GM18519 (cell line): ENCODE data around the gene SPATA2L.
A peak's percentile ranks its signal among the peaks of the same experiment; 100 is the strongest.
"Not testable (repeated sequence)": the region's sequence is repeated elsewhere in the genome, so short reads cannot be mapped to it uniquely, and the experiment has no call there.

Source experiments
- ATAC-seq: cut with Tn5 transposase; IDR thresholded peaks from one replicate; pipeline ENCODE4 v1.9.1; 2021; ENCODE audit warnings: mild to moderate bottlenecking, moderate library complexity; ENCODE audit not compliant: unreplicated experiment, low FRiP score

Gene SPATA2L

DNA sequence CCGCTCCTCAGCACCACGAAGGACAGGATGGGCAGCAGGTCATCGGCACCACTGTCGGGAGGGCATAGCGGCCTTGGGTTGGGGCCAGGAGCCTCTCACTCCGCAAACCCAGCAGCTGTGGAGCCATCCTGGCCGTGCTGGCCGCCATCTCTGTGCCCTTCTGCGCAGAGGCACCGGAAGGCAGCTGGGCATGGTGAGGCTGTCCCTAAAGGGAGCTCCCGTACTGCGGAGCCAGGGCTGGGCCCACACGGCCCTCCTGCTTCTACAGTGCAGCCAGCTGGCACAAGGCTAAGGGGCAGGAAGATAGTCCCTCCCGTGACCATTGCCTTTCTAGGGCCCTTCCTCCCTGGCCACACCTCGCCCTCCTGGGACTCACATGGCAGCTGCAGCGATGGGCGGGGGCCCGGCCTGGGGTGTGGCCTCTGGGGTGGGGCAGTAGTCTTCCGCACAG, 7.0 kb upstream of the SPATA2L start:
- ATAC-seq, result no peak

DNA sequence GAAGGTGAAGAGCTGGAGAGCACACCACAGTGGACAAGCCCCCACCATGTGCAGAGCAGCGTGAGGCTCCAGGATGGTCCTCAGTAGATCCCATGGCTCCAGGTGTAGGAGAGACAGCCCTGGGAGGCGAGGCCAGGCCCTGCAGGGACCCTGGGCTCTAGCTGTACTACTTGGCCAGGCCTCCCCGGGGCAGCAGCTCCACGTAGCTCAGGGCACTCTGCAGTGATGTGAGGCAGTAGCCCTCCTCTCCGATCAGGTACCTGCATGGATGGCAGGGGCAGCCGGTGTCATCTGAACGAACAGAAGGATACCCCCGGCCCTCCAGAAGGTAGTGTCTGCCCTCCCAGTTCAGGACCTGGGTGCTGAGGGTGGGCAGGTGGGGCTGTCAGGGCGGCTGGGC, 6.2 kb upstream of the SPATA2L start:
- ATAC-seq, result no peak

DNA sequence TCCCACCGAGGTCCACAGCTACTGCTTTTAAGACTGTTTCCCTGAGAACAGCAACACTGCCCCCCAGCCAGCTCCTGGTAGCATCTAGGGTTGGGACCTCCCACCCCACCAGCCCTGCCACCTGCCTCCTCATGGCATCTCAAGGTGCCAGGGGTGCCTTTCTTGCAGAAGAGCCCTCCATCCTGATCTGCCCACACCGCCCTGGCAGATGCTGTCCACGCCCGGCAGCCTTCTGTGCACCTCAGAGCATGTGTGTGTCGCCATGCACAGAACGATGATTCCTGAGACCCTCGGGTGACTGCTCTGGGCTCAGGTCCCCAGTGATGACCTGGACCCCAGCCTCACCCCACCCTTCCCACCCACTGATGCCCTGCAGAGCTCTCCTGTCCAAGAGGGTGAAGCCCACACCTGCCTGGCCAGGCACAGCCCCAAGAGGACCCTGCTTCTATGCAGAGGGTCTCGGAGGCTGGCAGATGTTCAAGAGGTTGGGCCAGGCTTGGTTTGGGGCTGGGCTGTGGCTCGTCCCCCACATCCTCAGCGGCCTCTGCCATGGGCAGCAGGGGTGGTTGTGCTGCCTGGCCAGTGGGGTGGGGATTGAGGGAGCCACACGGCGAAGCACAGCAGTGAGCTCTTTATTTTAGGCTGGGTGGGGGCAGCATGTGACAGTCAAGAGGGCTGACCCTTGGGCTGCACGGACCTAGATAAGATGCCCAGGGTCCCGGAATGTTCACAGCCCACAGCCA, 5.2 kb upstream of the SPATA2L start:
- no peak for ATAC-seq

DNA sequence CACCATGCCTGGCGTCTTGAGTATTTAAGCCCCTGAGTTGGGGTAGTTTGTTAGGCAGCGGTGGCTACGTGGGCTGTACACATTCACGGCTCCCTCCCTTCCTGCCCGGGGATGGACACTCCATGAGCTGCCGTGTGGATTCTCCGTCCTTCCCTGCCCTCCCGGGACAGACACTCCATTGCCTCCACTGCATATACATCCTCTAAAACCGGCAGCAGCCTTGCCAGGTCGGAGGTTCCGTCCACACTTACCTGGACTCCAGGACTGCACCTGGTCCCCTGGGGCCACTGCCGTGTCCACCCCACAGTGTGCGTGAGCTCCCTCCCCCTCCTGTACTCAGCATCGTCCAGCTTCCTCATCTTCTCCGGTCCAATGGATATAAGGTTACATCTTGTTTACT, 3.5 kb upstream of the SPATA2L start:
- no peak for ATAC-seq

DNA sequence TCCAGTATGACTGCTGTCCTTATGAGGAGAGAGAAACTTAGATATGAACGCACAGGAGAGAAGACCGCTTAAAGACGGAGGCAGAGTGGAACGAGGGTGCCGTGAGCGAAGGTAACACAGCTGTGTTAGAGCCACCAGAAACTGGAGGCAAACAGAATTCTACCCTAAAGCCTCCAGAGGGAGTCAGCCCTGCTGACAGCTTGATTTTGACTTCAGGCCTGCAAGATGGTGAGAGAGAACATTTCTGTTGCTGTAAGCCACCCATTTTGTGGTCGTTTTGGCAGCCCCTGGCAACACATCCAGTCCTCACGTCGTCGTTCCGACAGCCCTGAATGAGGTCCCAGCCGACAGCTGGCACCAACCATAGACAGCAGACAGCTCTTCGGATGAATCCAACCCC, 2.8 kb upstream of the SPATA2L start:
- no peak for ATAC-seq

DNA sequence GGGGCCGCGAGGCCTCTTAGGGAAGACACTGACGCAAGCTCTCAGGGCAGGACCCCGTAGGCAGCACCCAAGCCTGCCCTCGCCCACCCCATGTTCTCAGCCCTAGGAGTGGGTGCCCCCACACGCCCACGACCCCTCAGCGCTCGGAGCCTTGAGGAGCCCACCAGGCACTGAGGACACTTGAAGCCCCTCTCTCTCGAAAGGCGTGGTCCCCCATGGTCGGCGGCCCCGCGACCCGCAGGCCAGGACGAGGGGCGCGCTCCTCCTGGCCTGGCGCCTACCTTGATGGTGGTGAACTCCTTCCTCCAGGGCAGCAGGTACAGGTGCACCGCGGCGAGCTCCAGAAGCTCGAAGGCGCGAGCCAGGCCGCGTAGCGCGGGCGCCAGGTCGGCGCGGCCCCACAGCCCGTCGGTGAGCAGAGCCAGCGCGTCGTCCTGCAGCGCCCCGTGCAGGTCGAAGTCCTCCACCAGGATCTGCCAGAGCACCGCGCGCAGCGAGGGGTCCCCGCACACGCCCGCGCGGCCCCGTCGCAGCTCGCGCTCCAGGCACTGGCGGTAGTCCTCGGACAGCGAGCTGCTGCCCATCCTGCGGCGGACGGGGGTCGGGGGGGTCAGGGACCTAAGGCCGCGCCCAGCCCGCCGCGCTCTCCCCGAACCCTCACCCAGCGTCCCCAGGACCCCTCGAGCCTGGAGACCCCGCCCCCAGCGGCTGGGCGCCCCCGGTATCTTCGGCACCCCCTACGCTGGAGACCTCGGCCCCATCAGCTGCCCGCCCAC, 668 bp downstream of the SPATA2L start:
- no peak for ATAC-seq

DNA sequence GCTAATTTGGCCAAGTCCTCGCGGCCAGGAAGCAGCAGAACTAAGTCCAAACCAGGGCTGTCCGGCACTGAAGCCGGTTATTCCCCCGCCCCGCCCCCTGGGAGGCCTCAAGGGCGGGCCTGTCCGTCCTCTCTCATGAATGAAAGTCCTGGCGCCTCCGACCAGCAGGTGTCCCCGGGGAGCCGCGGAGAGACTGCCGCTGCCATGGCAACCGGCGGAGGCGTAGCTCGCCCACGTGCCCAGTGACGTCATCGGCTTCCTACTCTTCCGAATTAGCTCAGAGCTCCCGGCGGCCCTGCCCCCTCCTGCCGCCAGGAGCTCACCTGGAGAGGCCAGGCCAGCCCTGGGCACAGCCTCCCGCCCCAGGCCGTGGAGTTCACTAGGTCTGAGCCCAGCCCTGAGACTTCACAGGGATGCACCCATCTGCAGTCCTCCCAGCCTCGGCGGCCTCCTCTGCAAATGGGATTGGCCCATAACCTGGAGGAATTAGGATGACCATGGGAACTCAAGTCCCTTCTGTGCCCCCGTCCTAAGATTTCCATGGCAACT, 1.3 kb downstream of the SPATA2L start:
- ATAC-seq, result peak; percentile 38

DNA sequence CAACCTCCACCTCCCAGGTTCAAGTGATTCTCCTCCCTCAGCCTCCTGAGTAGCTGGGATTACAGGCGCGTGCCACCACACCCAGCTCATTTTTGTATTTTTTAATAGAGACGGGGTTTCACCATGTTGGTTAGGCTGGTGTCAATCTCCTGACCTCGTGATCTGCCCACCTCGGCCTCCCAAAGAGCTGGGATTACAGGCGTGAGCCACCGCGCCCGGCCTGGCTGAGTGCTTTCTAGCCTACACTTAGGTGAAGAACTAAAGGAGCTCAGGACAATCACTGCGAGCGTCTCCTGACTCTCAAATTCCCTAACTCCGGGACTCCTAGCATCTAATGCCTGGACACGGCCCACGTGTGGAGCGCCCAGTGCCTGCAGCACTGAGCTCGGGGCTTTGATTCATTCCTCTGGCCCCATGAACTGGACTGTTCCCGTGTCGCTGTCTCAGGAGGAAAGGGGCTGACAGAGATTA, 1.8 kb downstream of the SPATA2L start:
- ATAC-seq, result not testable (repeated sequence)

DNA sequence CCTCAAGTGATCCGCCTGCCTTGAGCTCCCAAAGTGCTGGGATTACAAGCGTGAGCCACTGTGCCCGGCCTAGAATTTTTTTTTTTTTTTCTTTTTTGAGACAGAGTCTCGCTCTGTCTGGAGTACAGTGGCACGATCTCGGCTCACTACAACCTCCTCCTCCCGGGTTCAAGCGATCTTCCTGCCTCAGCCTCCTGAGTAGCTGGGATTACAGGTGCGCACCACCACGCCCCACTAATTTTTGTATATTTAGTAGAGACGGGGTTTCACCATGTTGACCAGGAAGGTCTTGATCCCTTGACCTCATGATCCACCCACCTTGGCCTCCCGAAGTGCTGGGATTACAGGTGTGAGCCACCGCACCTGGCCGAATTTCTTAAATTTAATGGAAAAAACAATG, 2.8 kb downstream of the SPATA2L start:
- not testable (repeated sequence) for ATAC-seq

DNA sequence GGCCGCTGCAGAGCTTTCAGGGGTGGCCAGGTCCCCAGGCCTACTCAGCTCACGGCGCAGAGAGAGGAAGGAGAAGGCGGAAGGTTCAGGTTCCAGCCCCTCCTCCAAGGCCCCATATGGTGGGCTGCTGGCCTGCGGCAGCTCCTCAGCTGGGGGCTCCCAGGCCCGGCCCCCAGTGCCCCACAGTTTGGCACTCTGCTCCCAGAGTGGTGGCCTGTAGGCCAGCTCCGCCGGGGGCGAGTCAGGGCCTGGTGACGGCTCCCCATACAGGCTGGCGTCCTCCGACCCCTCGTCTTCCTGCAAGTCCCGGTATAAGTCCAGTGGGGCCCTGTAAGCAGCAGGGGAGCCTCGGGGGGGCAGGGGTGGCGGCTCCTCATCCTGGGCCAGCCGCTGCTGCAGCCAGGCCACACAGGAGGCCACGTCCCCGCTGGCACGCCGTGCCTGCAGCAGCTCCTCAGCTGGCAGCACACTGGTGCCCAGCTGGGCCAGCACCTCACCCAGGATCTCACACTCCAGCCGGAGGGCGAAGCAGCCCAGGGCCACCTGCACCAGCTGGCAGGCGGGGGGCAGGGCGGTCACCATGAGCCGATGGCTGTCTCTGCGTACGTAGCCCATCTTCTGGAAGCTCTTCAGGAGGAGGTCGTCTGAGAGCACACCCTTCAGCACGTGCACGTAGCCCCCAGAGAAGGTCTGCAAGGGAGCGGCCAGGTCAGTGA, 3.7 kb downstream of the SPATA2L start:
- ATAC-seq, result no peak

DNA sequence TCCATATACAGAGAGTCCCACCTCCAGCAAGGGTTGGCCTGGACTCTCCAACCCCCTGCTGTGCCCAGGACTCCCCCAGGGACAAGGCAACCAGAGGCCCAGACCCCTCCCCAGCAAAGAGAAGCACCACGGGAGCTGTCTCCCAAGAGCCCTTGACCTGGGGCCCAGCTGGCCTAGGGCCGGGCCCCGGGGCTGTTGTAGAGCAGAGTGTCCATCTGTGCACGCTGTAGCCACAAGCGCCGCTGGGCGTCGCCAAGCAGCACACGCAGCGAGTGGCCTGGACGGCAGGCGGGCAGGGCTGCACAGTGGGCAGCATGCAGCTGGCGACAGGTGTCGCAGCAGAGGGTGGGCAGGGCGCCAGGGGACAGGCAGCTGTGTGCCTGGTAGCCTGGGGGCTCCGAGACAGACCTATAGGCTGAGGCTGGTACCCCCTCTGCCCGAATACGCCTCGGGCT, 4.3 kb downstream of the SPATA2L start:
- no peak for ATAC-seq

DNA sequence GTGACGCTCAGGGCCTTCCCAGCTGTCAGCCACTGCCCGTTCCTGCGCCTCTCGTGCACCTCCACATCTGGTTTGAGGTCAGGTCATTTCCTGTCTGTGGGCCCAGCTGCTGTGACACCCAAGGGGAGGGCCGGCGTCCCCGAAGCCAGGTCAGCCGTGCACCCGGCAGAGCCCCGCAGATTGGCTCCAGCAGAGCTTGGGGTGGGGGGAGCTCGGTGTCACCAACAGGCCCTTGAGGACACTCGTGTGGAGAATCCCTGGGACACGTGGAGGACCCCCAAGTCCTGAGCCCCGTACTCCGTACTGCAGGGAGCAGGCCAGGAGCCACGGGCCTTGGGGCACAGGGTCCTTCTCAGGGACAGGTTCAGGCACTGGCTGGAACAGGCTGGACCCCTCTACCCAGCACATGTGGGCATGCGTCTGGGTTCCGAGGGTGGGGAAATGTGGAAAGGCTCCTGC, 4.8 kb downstream of the SPATA2L start:
- ATAC-seq, result no peak

DNA sequence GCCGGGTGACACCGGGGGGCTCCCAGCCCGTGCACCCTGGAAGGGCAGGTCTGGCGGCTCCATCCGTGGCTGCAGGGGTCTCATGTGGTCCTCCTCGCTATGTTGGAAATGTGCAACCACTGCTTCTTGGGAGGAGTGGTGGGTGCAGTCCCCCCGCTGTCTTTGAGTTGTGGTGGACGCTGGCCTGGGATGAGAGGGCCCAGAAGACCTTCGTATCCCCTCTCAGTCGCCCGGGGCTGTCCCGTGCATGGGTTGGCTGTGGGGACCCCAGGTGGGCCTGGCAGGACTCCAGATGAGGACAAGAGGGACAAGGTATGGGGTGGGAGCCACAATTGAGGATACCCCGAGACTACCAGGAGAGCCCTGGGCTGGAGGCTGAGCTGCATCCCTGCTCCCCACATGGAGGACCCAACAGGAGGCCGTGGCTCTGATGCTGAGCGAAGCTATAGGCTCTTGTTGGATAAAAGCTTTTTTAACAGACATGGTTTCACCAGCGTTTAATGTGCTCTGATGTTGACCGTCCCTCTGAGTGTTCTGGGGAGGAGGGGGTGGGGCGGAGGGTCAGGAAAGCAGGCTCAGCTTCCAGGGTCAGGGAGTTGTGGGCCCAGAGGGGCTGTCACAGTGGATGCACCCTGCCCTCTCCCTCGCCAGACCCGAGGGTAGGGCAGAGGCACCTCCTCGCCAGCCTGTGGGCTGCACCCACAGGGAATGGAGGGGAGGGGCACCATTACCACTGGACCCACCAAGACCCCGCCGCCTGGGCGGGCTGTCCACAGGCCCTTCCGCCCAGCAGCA, 5.4 kb downstream of the SPATA2L start:
- ATAC-seq, result no peak

DNA sequence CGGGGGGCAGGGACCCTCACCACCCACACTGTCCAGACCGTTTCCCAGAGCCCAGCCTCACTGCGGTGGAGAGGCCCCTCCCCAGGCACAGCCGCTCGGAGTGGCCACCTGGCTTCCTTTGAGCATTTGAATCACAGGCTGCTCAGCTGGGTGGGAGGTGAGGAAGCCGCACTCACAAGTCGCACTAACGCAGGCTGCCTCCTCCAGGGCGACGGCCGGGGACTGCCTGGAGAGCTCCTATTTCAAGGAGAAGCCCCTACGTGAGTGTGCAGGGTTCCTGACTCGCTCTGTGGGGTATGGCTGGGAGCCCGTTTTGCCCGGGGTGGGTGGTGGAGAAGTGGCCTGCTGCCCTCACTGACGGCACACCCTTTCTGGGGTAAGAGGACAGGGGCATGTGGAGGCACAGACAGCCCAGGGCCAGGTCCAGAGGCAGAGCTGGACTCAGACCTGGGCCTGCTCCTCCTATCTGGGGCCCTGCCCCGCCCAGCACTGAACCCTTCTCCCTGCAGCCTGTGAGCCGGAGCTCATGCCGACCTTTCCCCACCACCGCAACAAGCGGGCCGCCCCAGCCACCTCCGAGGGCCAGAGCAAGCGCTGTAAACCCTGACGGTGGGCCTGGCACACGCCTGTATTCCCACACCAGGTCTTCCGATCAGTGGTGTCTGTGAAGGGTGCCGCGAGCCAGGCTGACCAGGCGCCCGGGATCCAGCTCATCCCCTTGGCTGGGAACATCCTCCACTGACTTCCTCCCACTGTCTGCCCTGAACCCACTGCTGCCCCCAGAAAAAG, 6.2 kb downstream of the SPATA2L start:
- no peak for ATAC-seq

DNA sequence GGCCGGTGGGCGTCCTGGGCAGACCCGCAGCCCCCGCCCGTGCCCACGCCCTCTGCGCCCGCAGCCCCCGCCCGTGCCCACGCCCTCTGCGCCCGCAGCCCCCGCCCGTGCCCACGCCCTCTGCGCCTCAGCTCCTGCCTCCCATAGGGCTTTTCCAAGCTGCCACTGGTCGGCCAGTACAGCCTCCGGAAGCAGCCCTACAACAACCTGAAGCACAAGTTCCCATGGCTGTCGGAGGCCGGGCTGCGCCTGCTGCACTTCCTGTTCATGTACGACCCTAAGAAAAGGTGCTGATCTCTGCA, 6.8 kb downstream of the SPATA2L start:
- ATAC-seq, result not testable (repeated sequence)

DNA sequence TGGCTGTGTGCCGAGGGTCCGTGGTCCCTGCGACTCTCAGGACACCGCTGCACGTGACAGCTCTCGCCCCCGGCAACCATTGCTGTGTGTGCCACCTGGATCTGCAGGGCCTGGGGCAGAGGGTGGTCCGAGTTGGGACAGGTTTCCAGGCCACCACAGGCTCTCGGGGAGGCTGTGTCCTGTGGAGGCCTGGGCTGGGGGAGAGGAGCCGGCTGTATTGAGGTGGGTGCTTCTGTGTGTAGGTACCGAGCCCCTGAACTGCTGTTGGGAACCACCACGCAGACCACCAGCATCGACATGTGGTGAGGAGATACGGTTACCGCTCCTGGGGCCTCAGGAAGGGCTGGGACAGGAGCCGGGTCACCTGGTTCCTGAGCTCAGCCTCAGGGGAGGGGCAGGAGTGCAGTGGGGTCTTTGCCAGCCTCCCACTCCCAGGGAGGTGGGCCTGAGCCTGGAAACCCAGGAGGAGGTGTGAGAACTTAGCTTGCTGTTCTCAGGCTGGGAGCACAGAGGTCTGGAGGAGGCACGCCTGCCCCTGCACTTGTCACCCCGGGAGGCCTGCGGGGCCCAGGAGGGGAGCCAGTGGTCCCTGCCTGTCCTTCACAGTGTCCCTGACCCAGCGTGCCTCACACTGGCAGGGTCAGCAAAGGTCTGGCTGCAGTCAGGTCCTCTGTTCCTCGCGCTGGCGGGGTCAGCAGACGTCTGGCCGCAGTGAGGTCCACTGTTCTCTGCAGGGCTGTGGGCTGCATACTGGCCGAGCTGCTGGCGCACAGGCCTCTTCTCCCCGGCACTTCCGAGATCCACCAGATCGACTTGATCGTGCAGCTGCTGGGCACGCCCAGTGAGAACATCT, 7.3 kb downstream of the SPATA2L start:
- no peak for ATAC-seq

DNA sequence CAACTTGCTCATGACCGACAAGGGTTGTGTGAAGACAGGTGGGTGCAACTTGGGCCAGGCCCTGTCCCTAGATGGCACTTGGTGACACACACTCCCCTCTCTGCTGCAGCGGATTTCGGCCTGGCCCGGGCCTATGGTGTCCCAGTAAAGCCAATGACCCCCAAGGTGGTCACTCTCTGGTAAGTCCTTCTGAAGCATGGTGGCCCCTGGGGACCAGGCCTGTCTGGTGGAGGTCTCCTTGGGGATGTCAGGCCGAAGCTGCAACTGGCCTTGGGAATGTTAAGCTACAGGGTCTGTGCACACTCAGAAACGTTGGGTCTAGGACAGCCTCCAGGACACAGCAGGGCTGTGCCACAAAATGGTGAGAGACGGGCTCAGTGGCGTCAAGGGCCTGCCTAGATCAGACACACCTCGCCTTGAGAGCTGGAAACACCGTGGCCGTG, 8.2 kb downstream of the SPATA2L start:
- ATAC-seq, result no peak

DNA sequence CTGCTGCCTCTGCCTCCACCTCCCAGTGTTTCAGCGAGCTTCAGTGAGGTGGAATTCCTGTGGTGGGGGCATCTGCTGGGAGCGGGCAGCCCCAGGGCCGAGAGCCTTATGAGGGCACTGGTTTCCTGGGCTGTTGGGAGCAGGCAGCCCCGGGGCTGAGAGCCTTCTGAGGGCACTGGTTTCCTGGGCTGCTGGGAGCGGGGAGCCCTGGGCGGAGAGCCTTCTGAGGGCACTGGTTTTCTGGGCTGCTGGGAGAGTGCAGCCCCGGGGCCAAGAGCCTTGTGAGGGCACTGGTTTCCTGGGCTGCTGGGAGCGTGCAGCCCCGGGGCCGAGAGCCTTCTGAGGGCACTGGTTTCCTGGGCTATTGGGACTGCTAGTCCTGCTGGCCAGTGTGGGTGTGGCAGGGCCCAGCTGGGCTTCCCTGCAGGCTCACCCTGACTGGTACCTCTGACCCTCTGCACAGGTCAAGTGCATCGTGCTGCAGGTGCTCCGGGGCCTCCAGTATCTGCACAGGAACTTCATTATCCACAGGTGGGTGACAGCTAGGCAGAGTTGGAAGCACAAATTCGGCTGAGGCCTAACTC, 9.4 kb downstream of the SPATA2L start:
- no peak for ATAC-seq
